ENCODE data around the gene MYBBP1A. TPM values are rescaled to one million over a fixed set of nuclear protein-coding genes. Genes with fewer than 3 reads are reported as not detected.
"Not testable (repeated sequence)": the region's sequence is repeated elsewhere in the genome, so short reads cannot be mapped to it uniquely, and the experiment has no call there.

Gene MYBBP1A, protein sequence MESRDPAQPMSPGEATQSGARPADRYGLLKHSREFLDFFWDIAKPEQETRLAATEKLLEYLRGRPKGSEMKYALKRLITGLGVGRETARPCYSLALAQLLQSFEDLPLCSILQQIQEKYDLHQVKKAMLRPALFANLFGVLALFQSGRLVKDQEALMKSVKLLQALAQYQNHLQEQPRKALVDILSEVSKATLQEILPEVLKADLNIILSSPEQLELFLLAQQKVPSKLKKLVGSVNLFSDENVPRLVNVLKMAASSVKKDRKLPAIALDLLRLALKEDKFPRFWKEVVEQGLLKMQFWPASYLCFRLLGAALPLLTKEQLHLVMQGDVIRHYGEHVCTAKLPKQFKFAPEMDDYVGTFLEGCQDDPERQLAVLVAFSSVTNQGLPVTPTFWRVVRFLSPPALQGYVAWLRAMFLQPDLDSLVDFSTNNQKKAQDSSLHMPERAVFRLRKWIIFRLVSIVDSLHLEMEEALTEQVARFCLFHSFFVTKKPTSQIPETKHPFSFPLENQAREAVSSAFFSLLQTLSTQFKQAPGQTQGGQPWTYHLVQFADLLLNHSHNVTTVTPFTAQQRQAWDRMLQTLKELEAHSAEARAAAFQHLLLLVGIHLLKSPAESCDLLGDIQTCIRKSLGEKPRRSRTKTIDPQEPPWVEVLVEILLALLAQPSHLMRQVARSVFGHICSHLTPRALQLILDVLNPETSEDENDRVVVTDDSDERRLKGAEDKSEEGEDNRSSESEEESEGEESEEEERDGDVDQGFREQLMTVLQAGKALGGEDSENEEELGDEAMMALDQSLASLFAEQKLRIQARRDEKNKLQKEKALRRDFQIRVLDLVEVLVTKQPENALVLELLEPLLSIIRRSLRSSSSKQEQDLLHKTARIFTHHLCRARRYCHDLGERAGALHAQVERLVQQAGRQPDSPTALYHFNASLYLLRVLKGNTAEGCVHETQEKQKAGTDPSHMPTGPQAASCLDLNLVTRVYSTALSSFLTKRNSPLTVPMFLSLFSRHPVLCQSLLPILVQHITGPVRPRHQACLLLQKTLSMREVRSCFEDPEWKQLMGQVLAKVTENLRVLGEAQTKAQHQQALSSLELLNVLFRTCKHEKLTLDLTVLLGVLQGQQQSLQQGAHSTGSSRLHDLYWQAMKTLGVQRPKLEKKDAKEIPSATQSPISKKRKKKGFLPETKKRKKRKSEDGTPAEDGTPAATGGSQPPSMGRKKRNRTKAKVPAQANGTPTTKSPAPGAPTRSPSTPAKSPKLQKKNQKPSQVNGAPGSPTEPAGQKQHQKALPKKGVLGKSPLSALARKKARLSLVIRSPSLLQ (N-terminal part only)
- 10 to 100 TPM; 65.9 to 80.8 (median 71.8) TPM for total RNA-seq (2021; fragmentation: NEBNext Ultra II Directional; extraction: Animal tissue kit (Norgen Biotek cat#: 25700))
- long read RNA-seq, full-length matches to known transcripts = 10 of 24 reads
- long read RNA-seq, partial matches to known transcripts = 9 of 24 reads
- long read RNA-seq, other reads (novel, unspliced or antisense) = 5 of 24 reads

DNA sequence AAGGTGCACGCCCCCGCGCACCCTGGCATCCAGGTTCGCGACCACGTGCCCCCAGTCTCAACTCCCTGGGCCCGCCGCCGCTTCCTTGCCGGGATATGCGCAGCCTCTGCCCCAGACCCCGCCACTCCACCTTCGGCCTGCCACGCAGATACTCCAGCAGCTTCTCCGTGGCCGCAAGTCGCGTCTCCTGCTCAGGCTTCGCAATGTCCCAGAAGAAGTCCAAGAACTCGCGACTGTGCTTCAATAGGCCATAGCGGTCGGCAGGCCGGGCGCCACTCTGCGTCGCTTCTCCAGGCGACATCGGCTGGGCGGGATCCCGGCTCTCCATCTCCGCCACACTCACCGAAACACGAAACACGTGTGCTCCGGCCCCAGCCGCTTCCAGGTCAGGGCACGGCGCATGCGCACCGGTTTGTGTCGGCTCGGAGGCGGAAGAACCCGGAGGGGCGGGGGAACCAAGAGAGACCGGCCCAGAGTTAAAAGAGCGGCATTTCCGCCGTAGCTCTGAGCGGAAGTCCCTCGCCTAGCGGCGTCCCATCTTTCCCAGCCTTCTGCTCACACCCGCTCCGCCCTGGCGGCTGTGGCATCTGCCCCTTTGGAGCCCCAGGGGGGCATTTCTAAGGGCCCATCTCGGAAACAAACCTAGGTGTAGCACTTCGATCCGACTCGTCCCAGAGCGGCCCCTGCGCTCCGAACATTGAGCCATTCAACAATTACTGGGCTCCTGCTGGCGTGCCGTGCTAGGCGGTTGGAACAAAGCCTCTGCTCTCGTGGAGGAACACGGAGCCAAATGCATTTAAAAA is at the start of gene MYBBP1A:
TSS of gene MYBBP1A (minus strand) at position 388 of the 803 bp plus-strand sequence. CDS start at position 328, 60 bp downstream.
- no peaks in the 10 kb centered on the region; the same call in 1 of the 2 replicates for H3K27me3 Mint-ChIP-seq (ENCODE audit: insufficient read depth)
- TF ChIP-seq, protein P1, sequence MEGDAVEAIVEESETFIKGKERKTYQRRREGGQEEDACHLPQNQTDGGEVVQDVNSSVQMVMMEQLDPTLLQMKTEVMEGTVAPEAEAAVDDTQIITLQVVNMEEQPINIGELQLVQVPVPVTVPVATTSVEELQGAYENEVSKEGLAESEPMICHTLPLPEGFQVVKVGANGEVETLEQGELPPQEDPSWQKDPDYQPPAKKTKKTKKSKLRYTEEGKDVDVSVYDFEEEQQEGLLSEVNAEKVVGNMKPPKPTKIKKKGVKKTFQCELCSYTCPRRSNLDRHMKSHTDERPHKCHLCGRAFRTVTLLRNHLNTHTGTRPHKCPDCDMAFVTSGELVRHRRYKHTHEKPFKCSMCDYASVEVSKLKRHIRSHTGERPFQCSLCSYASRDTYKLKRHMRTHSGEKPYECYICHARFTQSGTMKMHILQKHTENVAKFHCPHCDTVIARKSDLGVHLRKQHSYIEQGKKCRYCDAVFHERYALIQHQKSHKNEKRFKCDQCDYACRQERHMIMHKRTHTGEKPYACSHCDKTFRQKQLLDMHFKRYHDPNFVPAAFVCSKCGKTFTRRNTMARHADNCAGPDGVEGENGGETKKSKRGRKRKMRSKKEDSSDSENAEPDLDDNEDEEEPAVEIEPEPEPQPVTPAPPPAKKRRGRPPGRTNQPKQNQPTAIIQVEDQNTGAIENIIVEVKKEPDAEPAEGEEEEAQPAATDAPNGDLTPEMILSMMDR (IDR thresholded peaks at IDR 0.05) = no peak
- peaks cover 21% of the 10 kb centered on the region for H3K36me3 Mint-ChIP-seq (ENCODE audit: low read depth)
- peak; percentile 92 for DNase-seq
- peak within 1 kb of the TSS; percentile 96 for H3K4me3 Mint-ChIP-seq
- H3K4me1 Mint-ChIP-seq (ENCODE audit: low read depth) = peaks cover 23% of the 10 kb centered on the region
- peak within 1 kb of the TSS; percentile 86 for H3K27ac Mint-ChIP-seq
- no peaks in the 10 kb centered on the region for H3K9me3 Mint-ChIP-seq

DNA sequence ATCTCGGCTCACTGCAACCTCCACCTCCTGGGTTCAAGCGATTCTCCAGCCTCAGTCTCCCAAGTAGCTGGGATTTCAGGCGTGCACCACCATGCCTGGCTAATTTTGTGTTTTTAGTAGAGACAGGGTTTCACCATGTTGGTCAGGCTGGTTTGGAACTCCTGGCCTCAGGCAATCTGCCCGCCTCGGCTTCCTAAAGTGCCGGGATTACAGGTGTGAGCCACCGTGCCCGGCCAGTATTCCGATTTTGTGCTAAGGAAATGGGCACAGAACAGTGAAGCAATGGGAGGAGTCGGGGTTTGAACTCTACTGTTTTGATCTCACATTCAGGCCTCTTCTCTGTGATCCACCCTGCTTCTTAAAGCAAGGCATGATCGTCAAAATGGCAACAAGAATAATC is 49.6 kb upstream of the MYBBP1A start:
- not testable (repeated sequence) for H3K27ac Mint-ChIP-seq; H3K4me1 Mint-ChIP-seq (ENCODE audit: low read depth); H3K36me3 Mint-ChIP-seq (ENCODE audit: low read depth); H3K9me3 Mint-ChIP-seq; H3K4me3 Mint-ChIP-seq; DNase-seq
- H3K27me3 Mint-ChIP-seq (ENCODE audit: insufficient read depth) = peaks cover 47% of the 10 kb centered on the region

DNA sequence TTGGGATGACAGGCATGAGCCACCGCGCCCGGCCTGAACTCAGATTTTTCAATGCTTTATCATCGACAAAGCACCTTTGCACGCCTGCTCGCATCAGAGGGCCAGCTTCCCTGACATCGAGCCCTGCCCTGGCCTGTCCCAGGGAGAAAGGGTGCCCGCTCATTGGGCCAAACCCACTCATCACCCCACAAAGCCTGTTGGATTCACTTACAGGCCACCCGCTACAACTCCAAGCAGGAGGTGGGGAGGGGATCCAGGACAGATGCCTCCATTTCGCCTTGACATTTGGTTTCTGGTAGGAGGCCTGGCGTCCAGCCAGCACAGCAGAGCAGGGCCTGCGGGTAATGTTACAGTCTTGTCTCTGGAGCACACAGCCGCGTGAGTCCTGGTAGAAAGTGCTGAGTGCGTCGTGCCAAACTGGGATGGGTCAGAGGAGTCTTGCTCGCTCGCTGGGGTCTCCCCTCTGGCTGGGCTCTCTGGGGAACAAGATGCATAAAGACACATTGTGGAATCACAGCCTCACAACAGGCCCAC is 49.0 kb upstream of the MYBBP1A start:
- Mint-ChIP-seq H3K36me3 (ENCODE audit: low read depth) (no peaks in the 10 kb centered on the region), H3K4me1 (ENCODE audit: low read depth) (peaks cover 6% of the 10 kb centered on the region; the same call in 1 of the 2 replicates), H3K4me3 (no peak overlapping the region), H3K27ac (no peak overlapping the region), H3K9me3 (no peaks in the 10 kb centered on the region), H3K27me3 (ENCODE audit: insufficient read depth) (peaks cover 47% of the 10 kb centered on the region)
- DNase-seq = peak; percentile 13
- TF ChIP-seq, protein P1 (IDR thresholded peaks at IDR 0.05) = no peak

DNA sequence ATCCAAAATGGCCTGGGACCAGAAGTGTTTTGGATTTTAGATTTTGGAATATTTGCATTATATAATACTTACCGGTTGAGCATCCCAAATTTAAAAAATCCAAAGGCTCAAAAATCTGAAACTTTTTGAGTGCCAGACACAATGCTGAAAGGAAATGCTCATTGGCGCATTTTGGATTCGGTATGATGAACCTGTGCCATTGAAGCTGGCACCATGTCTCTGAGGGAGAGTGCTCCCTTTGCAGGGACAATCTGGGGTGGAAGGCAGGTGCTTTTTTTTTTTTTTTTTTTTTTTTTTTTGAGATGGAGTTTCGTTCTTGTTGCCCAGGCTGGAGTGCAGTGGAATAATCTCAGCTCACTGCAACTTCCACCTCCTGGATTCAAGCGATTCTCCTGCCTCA is 46.9 kb upstream of the MYBBP1A start:
- no peaks in the 10 kb centered on the region for H3K4me1 Mint-ChIP-seq (ENCODE audit: low read depth)
- no peaks in the 10 kb centered on the region for H3K9me3 Mint-ChIP-seq
- H3K27me3 Mint-ChIP-seq (ENCODE audit: insufficient read depth) = peaks cover 44% of the 10 kb centered on the region
- H3K4me3 Mint-ChIP-seq = no peak overlapping the region
- TF ChIP-seq, protein P1 (IDR thresholded peaks at IDR 0.05) = no peak
- no peaks in the 10 kb centered on the region for H3K36me3 Mint-ChIP-seq (ENCODE audit: low read depth)
- no peak overlapping the region for H3K27ac Mint-ChIP-seq
- no peak for DNase-seq

DNA sequence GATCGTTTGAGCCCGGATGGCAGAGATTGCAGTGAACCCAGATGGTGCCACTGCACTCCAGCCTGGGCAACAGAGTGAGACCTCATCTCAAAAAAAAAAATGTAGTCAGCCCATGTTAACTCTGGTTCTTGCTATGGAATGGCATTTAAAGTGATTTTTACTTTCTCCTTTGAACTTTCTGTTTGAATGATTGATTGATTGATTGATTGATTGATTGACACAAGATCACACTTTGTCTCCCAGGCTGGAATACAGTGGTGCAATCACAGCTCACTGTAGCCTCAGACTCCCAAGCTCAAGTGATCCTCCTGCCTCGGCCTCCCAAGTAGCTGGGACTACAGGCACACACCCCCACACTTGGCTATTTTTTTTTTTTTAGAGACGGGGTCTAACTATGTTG is 46.1 kb upstream of the MYBBP1A start:
- H3K4me1 Mint-ChIP-seq (ENCODE audit: low read depth) = no peaks in the 10 kb centered on the region

More for the DNA sequence above, 46.1 kb upstream of the MYBBP1A start:
- H3K9me3 Mint-ChIP-seq = no peaks in the 10 kb centered on the region
- no peaks in the 10 kb centered on the region for H3K36me3 Mint-ChIP-seq (ENCODE audit: low read depth)
- H3K4me3 Mint-ChIP-seq = no peak overlapping the region
- DNase-seq = no peak
- TF ChIP-seq, protein P1 (IDR thresholded peaks at IDR 0.05) = no peak
- H3K27ac Mint-ChIP-seq = no peak overlapping the region
- H3K27me3 Mint-ChIP-seq (ENCODE audit: insufficient read depth) = peaks cover 43% of the 10 kb centered on the region

Measured in HFFc6 (cell line).